Measurements from ENCODE around the gene STAT3. TPM values are rescaled to one million over a fixed set of nuclear protein-coding genes. Genes with fewer than 3 reads are reported as not detected.

STAT3 gene
- total and polyA plus RNA-seq, 2 of the 13 experiments (the other 11 are each of a cell fraction or from before 2014, with no cell fraction given), result 61.8 to 62.4 TPM

- TF ChIP-seq ETV5 (CRISPR knock-in tag; IDR thresholded peaks at IDR 0.05; ENCODE audit: borderline replicate concordance), result peak; percentile 29; the same call in 1 of the 2 replicates
- no peak for TF ChIP-seq ZNF30 (CRISPR knock-in tag; IDR thresholded peaks at IDR 0.05)
- TF ChIP-seq ESRRA (CRISPR knock-in tag; IDR thresholded peaks at IDR 0.05; ENCODE audit: low read depth), result 0 out of 2 replicates have a peak, but pooled peaks have one; percentile 32
- TF ChIP-seq, protein P1, sequence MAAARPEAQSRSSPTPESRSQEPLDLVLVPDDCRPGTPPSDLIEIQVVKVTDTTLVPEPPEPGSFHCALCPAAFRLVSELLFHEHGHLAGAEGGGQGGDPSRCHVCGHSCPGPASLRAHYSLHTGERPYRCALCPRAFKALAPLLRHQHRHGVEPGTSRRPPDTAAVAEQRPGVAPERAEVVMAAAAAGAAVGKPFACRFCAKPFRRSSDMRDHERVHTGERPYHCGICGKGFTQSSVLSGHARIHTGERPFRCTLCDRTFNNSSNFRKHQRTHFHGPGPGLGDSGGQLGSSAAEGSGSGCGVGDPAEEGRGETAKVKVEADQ (CRISPR knock-in tag; IDR thresholded peaks at IDR 0.05; ENCODE audit: borderline replicate concordance), result peak; percentile 25; the same call in 1 of the 2 replicates
- peak; percentile 70 for TF ChIP-seq FOSL2 (CRISPR knock-in tag; IDR thresholded peaks at IDR 0.05)
- no peak for TF ChIP-seq TBL1XR1 (IDR thresholded peaks at IDR 0.05; ENCODE audit: borderline replicate concordance, low read length, partially characterized antibody)
- peak; percentile 75 for TF ChIP-seq CBFB (CRISPR knock-in tag; IDR thresholded peaks at IDR 0.05)
- 0 out of 2 replicates have a peak, but pooled peaks have one; percentile 21 for TF ChIP-seq ZBTB3 (CRISPR knock-in tag; IDR thresholded peaks at IDR 0.05; ENCODE audit: borderline replicate concordance, low read depth)
- TF ChIP-seq DMTF1 (CRISPR knock-in tag; IDR thresholded peaks at IDR 0.05), result no peak
- TF ChIP-seq SATB2 (CRISPR knock-in tag; IDR thresholded peaks at IDR 0.05), result no peak; the same call in 1 of the 2 replicates
- 0 out of 2 replicates have a peak, but pooled peaks have one; percentile 56 for TF ChIP-seq ATF6 (CRISPR knock-in tag; conservative IDR thresholded peaks at IDR 0.05)
- TF ChIP-seq RBM39 (IDR thresholded peaks at IDR 0.05; ENCODE audit: low read depth, low read length, poor library complexity, severe bottlenecking), result no peak
- TF ChIP-seq ZNF572 (CRISPR knock-in tag; IDR thresholded peaks at IDR 0.05), result peak; percentile 42; the same call in 1 of the 2 replicates
- peak; percentile 48; the same call in 1 of the 2 replicates for TF ChIP-seq FOXJ3 (CRISPR knock-in tag; IDR thresholded peaks at IDR 0.05; ENCODE audit: borderline replicate concordance)
- TF ChIP-seq ZFP90 (CRISPR knock-in tag; IDR thresholded peaks at IDR 0.05; ENCODE audit: borderline replicate concordance), result no peak; the same call in none of the 2 replicates
- TF ChIP-seq CHCHD3 (CRISPR knock-in tag; IDR thresholded peaks at IDR 0.05), result no peak
- TF ChIP-seq RFX1 (IDR thresholded peaks at IDR 0.05), result no peak
- TF ChIP-seq ZNF781 (CRISPR knock-in tag; IDR thresholded peaks at IDR 0.05; ENCODE audit: borderline replicate concordance, not compliant biosample characterization), result peak; percentile 79
- TF ChIP-seq MIER3 (CRISPR knock-in tag; IDR thresholded peaks at IDR 0.05; ENCODE audit: borderline replicate concordance), result peak; percentile 92; the same call in 1 of the 2 replicates
- TF ChIP-seq ZFP41 (CRISPR knock-in tag; IDR thresholded peaks at IDR 0.05; ENCODE audit: borderline replicate concordance), result 0 out of 2 replicates have a peak, but pooled peaks have one; percentile 31
- TF ChIP-seq NBN (conservative IDR thresholded peaks at IDR 0.05), result no peak
Observed at GRCh38 chr17:42311240-42312034, 76.8 kb downstream of the STAT3 start (continued).
